ENCODE data around the gene GHITM. TPM values are rescaled to one million over a fixed set of nuclear protein-coding genes. Genes with fewer than 3 reads are reported as not detected.

GHITM gene
- total RNA-seq (2014; rRNA removed; shearing (Covaris generic)) (105 and 106 TPM in 2 replicates), polyA plus RNA-seq (2016; fragmentation: Nextera tagmentation; extraction: Ambion mirVana) (95.9 and 97.1 TPM in 2 replicates)
- long read RNA-seq, transcript GHITM-201 (9 exons, 2,128 nt), result major isoform, 197 of 222 reads
- long read RNA-seq, partial matches to known transcripts, result 19 of 222 reads
- long read RNA-seq, other reads (novel, unspliced or antisense), result 6 of 222 reads

DNA sequence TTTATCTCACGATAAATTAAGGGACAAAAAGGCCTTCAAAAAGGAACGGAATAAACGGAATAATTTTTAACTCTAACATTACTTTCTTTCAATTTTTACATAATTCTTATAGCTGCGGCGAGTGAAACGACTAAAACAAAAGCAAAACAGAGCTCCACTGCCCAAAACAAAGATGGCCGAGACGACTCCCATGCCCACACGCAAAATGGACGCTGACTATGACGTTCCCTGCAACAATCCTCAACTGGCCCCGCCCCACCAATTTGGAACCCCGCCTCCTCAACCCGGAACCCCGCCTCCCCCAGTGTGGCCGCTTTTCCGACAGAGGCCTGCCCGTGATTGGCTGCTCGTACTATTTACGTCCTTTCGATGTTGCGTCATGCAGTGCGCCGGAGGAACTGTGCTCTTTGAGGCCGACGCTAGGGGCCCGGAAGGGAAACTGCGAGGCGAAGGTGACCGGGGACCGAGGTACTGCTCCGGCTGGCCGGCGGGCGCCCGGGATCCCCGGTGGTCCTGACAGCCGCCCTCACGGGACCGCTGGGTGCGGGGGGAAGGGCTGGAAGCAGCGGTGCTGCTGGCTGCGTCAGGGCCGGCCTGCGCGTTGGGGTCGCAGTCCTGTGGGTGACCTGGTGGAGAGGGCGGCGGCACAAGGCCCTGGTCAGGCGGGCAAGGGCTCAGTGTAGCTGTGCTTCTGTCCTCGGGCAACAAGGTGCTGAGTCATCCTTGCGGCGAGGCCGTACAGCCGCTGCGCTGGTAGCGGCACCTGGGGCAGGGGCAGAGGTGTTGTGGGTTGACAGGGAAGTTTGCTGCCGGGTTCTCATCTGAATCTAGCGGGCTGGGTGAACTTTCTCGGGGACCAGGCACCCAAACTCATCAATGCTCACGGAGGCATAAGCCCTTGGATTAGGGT lies at the start of gene GHITM:
Gene GHITM, plus strand, starts transcription at position 384 of the 910 bp plus-strand sequence. CDS start 1,992 bp downstream, outside the sequence.
- Histone ChIP-seq H3K36me3 (ENCODE audit: insufficient read depth) (peaks cover 14% of the 10 kb centered on the region), H3F3A (replicated peaks; ENCODE audit: low read depth) (no peaks in the 10 kb centered on the region), H3K9me2 (ENCODE audit: insufficient read depth) (no peaks in the 10 kb centered on the region), H3K4me3 (peak within 1 kb of the TSS; percentile 89), H3K4me1 (ENCODE audit: insufficient read depth) (peaks cover 5% of the 10 kb centered on the region), H3K4me2 (peak within 1 kb of the TSS; percentile 94), H3K79me2 (replicated peaks; ENCODE audit: insufficient read depth) (peaks cover 24% of the 10 kb centered on the region), H4K20me1 (replicated peaks; ENCODE audit: insufficient read depth) (no peaks in the 10 kb centered on the region), H2AFZ (peak within 1 kb of the TSS; percentile 79), H3K27me3 (ENCODE audit: insufficient read depth) (no peaks in the 10 kb centered on the region), H3K27ac (ENCODE audit: low read depth) (peak within 1 kb of the TSS; percentile 76)
- Mint-ChIP-seq H3K27ac (peak within 1 kb of the TSS; percentile 99), H3K9me3 (no peaks in the 10 kb centered on the region), H3K27me3 (ENCODE audit: insufficient read depth, low read depth, poor library complexity) (peaks cover 8% of the 10 kb centered on the region), H3K4me1 (peaks cover 19% of the 10 kb centered on the region; the same call in 2 of the 3 replicates), H3K36me3 (ENCODE audit: low read depth) (peaks cover 21% of the 10 kb centered on the region), H3K4me3 (peak within 1 kb of the TSS; percentile 99)
- peak; percentile 99 for DNase-seq (ENCODE audit: low spot score)
- ATAC-seq, result peak; percentile 95
- TF ChIP-seq, protein P1, sequence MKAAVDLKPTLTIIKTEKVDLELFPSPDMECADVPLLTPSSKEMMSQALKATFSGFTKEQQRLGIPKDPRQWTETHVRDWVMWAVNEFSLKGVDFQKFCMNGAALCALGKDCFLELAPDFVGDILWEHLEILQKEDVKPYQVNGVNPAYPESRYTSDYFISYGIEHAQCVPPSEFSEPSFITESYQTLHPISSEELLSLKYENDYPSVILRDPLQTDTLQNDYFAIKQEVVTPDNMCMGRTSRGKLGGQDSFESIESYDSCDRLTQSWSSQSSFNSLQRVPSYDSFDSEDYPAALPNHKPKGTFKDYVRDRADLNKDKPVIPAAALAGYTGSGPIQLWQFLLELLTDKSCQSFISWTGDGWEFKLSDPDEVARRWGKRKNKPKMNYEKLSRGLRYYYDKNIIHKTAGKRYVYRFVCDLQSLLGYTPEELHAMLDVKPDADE (IDR thresholded peaks at IDR 0.05), result peak; percentile 77
- TF ChIP-seq NANOG (IDR thresholded peaks at IDR 0.05; ENCODE audit: borderline replicate concordance) (no peak), REST (IDR thresholded peaks at IDR 0.05; ENCODE audit: unreplicated experiment) (no peak), CTCF (conservative IDR thresholded peaks at IDR 0.05; ENCODE audit: low read depth in 2 of 2) (no peak), JUNB (IDR thresholded peaks at IDR 0.05; ENCODE audit: unreplicated experiment) (no peak), ZNF114 (CRISPR knock-in tag; IDR thresholded peaks at IDR 0.05) (no peak), STAT1 (IDR thresholded peaks at IDR 0.05; ENCODE audit: unreplicated experiment) (no peak), EZH2 (IDR thresholded peaks at IDR 0.05; ENCODE audit: low read depth, unreplicated experiment) (no peak), POLR2AphosphoS5 (IDR thresholded peaks at IDR 0.05; ENCODE audit: low read depth) (peak; percentile 67), ZNF331 (CRISPR knock-in tag; IDR thresholded peaks at IDR 0.05; ENCODE audit: low read depth) (no peak), EZH2phosphoT487 (IDR thresholded peaks at IDR 0.05; ENCODE audit: unreplicated experiment) (no peak), CREB1 (CRISPR knock-in tag; IDR thresholded peaks at IDR 0.05; ENCODE audit: low read depth) (peak; percentile 98)
